SJCRH30 (cell line): Measurements from ENCODE around the gene TP53I13. TPM values are rescaled to one million over a fixed set of nuclear protein-coding genes. Genes with fewer than 3 reads are reported as not detected.

ENCODE experiments used
- DNase-seq, 2 experiments: peaks; one replicate each; pipeline ENCODE4 v3.0.0-alpha.2; 2015 to 2020
- H3K27ac ChIP-seq: fragments of 250-450 bp; sonication (Bioruptor Pico); 2 replicates; pipeline ENCODE4 v1.5.1; 2020; ENCODE audit warnings: mild to moderate bottlenecking, moderate library complexity
- H3K27me3 ChIP-seq: fragments of 250-450 bp; sonication (Bioruptor Pico); 2 replicates; pipeline ENCODE4 v1.5.1; 2020; ENCODE audit warnings: mild to moderate bottlenecking, moderate library complexity
- H3K36me3 ChIP-seq: fragments of 250-450 bp; sonication (Bioruptor Pico); 2 replicates; pipeline ENCODE4 v1.5.1; 2020; ENCODE audit warnings: mild to moderate bottlenecking, moderate library complexity
- H3K4me1 ChIP-seq: fragments of 250-450 bp; sonication (Bioruptor Pico); 2 replicates; pipeline ENCODE4 v1.5.1; 2020; ENCODE audit warnings: mild to moderate bottlenecking, moderate library complexity
- H3K4me3 ChIP-seq: fragments of 250-450 bp; sonication (Bioruptor Pico); 2 replicates; pipeline ENCODE4 v1.5.1; 2020; ENCODE audit warnings: mild to moderate bottlenecking, moderate library complexity
- H3K9me3 ChIP-seq: fragments of 250-450 bp; sonication (Bioruptor Pico); replicated peaks from 2 replicates; pipeline ENCODE4 v1.5.1; 2020; ENCODE audit warnings: mild to moderate bottlenecking, moderate library complexity
- total RNA-seq: library from RNA; depleted of rRNA; stranded (reverse); fragments of >200 nt; shearing (Covaris generic); gene quantifications from 2 replicates; pipeline ENCODE4 v1.2.3, GENCODE V29; 2014

TP53I13 gene
- total RNA-seq, 1 experiment from 2014 or later = 45.0 TPM

- Histone ChIP-seq H3K36me3 (no peaks in the 10 kb centered on the region), H3K9me3 (no peaks in the 10 kb centered on the region), H3K27ac (no peak overlapping the region), H3K4me1 (peaks cover 11% of the 10 kb centered on the region), H3K27me3 (no peaks in the 10 kb centered on the region), H3K4me3 (no peak overlapping the region)
- DNase-seq = no peak
Measured at GRCh38 chr17:29561554-29562517, 6.7 kb upstream of the TP53I13 start.

GRCh38 chr17:29562615-29563014 is 5.9 kb upstream of the TP53I13 start:
- Histone ChIP-seq H3K27ac (no peak overlapping the region), H3K36me3 (no peaks in the 10 kb centered on the region), H3K27me3 (no peaks in the 10 kb centered on the region), H3K4me3 (no peak overlapping the region), H3K4me1 (peaks cover 11% of the 10 kb centered on the region), H3K9me3 (no peaks in the 10 kb centered on the region)
- no peak for DNase-seq

- DNase-seq = peak; percentile 90 to 96
- Histone ChIP-seq H3K9me3 (no peaks in the 10 kb centered on the region), H3K27me3 (no peaks in the 10 kb centered on the region), H3K4me1 (peaks cover 11% of the 10 kb centered on the region), H3K27ac (peak overlapping the region; percentile 12; the same call in 1 of the 2 replicates), H3K36me3 (no peaks in the 10 kb centered on the region), H3K4me3 (no peak overlapping the region)
Measured at GRCh38 chr17:29563816-29564215, 4.7 kb upstream of the TP53I13 start.

GRCh38 chr17:29565643-29566472 is 2.6 kb upstream of the TP53I13 start:
- peaks cover 11% of the 10 kb centered on the region for H3K4me1 ChIP-seq
- no peak for DNase-seq
- H3K27ac ChIP-seq = no peak overlapping the region
- no peaks in the 10 kb centered on the region for H3K9me3 ChIP-seq
- peak overlapping the region; percentile 94 for H3K4me3 ChIP-seq
- H3K36me3 ChIP-seq = no peaks in the 10 kb centered on the region
- no peaks in the 10 kb centered on the region for H3K27me3 ChIP-seq

GRCh38 chr17:29566473-29567303 is 1.8 kb upstream of the TP53I13 start, which contains the start of gene ABHD15:
Gene ABHD15 (minus strand): TSS chr17:29567037. CDS start chr17:29566966, 71 bp downstream.
- DNase-seq = peak; percentile 63 to 65
- H3K36me3 ChIP-seq = no peaks in the 10 kb centered on the region
- peaks cover 11% of the 10 kb centered on the region for H3K4me1 ChIP-seq
- no peaks in the 10 kb centered on the region for H3K9me3 ChIP-seq
- H3K27me3 ChIP-seq = no peaks in the 10 kb centered on the region
- peak within 1 kb of the TSS; percentile 69 for H3K27ac ChIP-seq
- H3K4me3 ChIP-seq = peak within 1 kb of the TSS; percentile 94

- no peaks in the 10 kb centered on the region for H3K9me3 ChIP-seq
- H3K27ac ChIP-seq = peak overlapping the region; percentile 69; the same call in 1 of the 2 replicates
- peaks cover 11% of the 10 kb centered on the region for H3K4me1 ChIP-seq
- peak overlapping the region; percentile 94 for H3K4me3 ChIP-seq
- no peak for DNase-seq
- no peaks in the 10 kb centered on the region for H3K27me3 ChIP-seq
- H3K36me3 ChIP-seq = no peaks in the 10 kb centered on the region
Measured at GRCh38 chr17:29567304-29567553, 1.3 kb upstream of the TP53I13 start.

- Histone ChIP-seq H3K27ac (peak overlapping the region; percentile 69), H3K4me3 (peak overlapping the region; percentile 94)
- DNase-seq = peak; percentile 80 to 82
Measured at GRCh38 chr17:29567554-29568330, 759 bp upstream of the TP53I13 start.

GRCh38 chr17:29569245-29569950 is 897 bp downstream of the TP53I13 start:
- peak in 1 of 2 experiments; percentile 47 for DNase-seq
- H3K27ac ChIP-seq = peak overlapping the region; percentile 76; the same call in 1 of the 2 replicates
- no peaks in the 10 kb centered on the region for H3K27me3 ChIP-seq
- H3K4me1 ChIP-seq = peaks cover 5% of the 10 kb centered on the region
- peaks cover 8% of the 10 kb centered on the region for H3K36me3 ChIP-seq
- no peaks in the 10 kb centered on the region for H3K9me3 ChIP-seq
- peak overlapping the region; percentile 94 for H3K4me3 ChIP-seq

More at GRCh38 chr17:29567554-29568330, 759 bp upstream of the TP53I13 start:
- Histone ChIP-seq H3K4me1 (peaks cover 11% of the 10 kb centered on the region), H3K36me3 (no peaks in the 10 kb centered on the region), H3K9me3 (no peaks in the 10 kb centered on the region), H3K27me3 (no peaks in the 10 kb centered on the region)

GRCh38 chr17:29570521-29570920 is 2.0 kb downstream of the TP53I13 start:
- H3K27me3 ChIP-seq = no peaks in the 10 kb centered on the region
- no peak overlapping the region for H3K4me3 ChIP-seq
- H3K36me3 ChIP-seq = peaks cover 14% of the 10 kb centered on the region
- H3K4me1 ChIP-seq = no peaks in the 10 kb centered on the region
- DNase-seq = no peak
- no peaks in the 10 kb centered on the region for H3K9me3 ChIP-seq
- H3K27ac ChIP-seq = no peak overlapping the region

GRCh38 chr17:29571486-29571882 is 3.0 kb downstream of the TP53I13 start:
- no peak overlapping the region for H3K27ac ChIP-seq
- H3K9me3 ChIP-seq = no peaks in the 10 kb centered on the region
- H3K36me3 ChIP-seq = peaks cover 16% of the 10 kb centered on the region
- no peak for DNase-seq
- H3K27me3 ChIP-seq = no peaks in the 10 kb centered on the region
- H3K4me3 ChIP-seq = no peak overlapping the region
- H3K4me1 ChIP-seq = no peaks in the 10 kb centered on the region

GRCh38 chr17:29571883-29572681 is 3.6 kb downstream of the TP53I13 start:
- Histone ChIP-seq H3K4me1 (no peaks in the 10 kb centered on the region), H3K36me3 (peaks cover 18% of the 10 kb centered on the region), H3K27ac (no peak overlapping the region), H3K27me3 (no peaks in the 10 kb centered on the region), H3K4me3 (no peak overlapping the region), H3K9me3 (no peaks in the 10 kb centered on the region)
- DNase-seq = no peak

GRCh38 chr17:29572691-29573557 is 4.4 kb downstream of the TP53I13 start:
- no peak overlapping the region for H3K4me3 ChIP-seq
- no peaks in the 10 kb centered on the region for H3K9me3 ChIP-seq
- no peak overlapping the region for H3K27ac ChIP-seq
- DNase-seq = no peak
- peaks cover 19% of the 10 kb centered on the region for H3K36me3 ChIP-seq
- H3K27me3 ChIP-seq = no peaks in the 10 kb centered on the region
- no peaks in the 10 kb centered on the region for H3K4me1 ChIP-seq
